ENCODE measurements around the gene OAT.
"Not testable (repeated sequence)": the region's sequence is repeated elsewhere in the genome, so short reads cannot be mapped to it uniquely, and the experiment has no call there.

The OAT gene

DNA sequence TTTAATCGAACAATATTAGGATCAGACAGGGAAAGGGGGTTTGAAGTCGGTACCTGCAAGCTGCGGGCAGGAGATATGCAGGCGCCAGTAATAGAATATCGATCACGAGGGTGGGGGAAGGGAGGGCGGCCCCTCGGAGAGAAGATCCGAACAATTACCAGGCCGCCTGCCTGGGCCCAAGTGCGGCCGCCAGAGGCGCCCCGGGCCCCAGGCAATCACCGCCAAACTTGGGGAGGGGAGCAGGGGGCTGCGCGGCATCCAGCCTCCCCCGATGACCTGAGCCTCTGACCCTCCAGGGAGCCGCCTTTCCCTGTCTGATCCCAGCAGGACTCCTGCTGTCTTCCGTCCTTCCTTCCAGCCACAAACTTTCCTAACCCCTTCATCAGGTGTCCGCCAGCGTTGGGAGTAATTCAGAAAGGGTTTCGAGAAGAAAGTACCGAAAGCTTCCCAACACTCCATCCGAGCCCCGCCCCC lies 30.0 kb upstream of the OAT start:
- DNase-seq (ENCODE audit: low spot score), result no peak
- in situ Hi-C loops (cut with MboI; ENCODE audit: low pct_unique_long_range_greater_than_20kb, low sequenced_read_pairs, unreplicated experiment), result no loop called here
- no peak for TF ChIP-seq CTCF (IDR thresholded peaks at IDR 0.05; ENCODE audit: extremely low read depth, insufficient read depth, missing control alignments)

DNA sequence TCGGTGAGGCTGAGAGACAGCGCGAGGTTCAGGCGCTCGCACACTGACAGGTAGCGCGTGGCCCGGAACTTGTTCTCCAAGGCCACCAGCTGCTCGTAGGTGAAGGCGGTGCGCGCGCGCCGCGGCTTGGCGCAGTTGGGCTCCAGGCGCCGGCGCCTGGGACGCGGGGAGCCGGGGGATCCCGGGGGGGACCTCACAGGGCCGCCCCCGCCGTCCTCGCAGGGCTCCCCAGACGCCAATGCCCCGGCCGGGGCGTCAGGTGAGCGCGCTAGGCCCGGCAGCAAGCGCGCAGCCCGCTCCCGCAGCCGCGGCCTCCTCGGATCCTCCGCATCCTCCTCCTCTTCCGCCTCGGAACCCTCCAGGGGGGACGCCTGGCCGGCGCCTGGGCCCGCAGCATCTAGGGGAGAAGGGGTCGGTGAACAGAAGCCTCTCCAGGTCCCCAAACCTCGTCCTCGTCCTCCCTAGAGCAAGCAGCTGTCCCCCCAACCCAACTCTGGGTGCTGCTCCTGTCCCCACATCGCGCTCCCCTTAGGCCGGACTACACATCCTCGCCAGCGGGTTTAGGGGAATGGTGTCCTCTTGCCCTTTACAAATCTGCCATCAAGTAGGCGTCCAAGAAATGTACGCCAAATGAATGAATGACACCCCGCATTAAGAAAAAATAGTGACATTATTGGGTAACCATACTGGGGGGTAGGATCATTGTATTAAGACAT lies 29.2 kb upstream of the OAT start:
- no peak for DNase-seq (ENCODE audit: low spot score)
- in situ Hi-C loops (cut with MboI; ENCODE audit: low pct_unique_long_range_greater_than_20kb, low sequenced_read_pairs, unreplicated experiment), result no loop called here
- no peak for TF ChIP-seq CTCF (IDR thresholded peaks at IDR 0.05; ENCODE audit: extremely low read depth, insufficient read depth, missing control alignments)

GRCh38 chr10:124446830-124447750 lies 28.4 kb upstream of the OAT start:
- no peak for TF ChIP-seq CTCF (IDR thresholded peaks at IDR 0.05; ENCODE audit: extremely low read depth, insufficient read depth, missing control alignments)
- in situ Hi-C loops (cut with MboI; ENCODE audit: low pct_unique_long_range_greater_than_20kb, low sequenced_read_pairs, unreplicated experiment), result no loop called here
- DNase-seq (ENCODE audit: low spot score), result no peak

DNA sequence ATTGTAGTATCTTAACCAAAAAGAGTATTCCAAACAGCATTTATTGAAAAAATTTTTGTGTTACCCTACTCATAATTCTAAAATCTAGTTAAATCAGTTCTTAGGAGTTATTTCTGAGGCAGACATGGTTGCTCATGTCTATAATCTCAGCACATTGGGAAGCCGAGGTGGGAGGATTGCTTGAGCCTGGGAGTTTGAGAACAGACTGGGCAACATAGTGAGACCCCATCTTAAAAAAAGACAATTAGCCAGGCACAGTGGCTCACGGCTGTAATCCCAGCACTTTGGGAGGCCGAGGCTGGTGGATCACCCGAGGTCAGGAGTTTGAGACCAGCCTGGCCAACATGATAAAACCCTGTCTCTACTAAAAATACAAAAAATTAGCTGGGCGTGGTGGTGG lies 23.0 kb upstream of the OAT start:
- in situ Hi-C loops (cut with MboI; ENCODE audit: low pct_unique_long_range_greater_than_20kb, low sequenced_read_pairs, unreplicated experiment); DNase-seq (ENCODE audit: low spot score): not testable (repeated sequence)

DNA sequence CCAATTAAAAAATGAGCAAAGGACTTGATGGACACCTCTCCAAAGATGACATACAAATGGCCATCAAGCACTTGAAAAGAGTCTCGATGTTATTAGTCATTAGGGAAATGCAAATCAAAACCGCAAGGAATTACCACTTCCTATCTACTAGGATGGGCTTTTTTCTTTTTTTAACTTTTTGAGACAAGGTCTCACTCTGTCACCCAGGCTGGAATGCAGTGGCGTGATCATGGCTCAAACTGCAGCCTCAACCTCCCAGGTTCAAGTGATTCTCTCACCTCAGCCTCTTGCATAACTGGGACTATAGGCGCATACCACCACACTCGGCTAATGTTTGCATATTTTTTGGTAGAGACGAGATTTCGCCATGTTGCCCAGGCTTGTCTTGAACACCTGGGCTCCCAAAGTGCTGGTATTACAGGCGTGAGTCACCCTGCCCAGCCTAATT lies 17.5 kb upstream of the OAT start:
- TF ChIP-seq CTCF (IDR thresholded peaks at IDR 0.05; ENCODE audit: extremely low read depth, insufficient read depth, missing control alignments), result no peak
- in situ Hi-C loops (cut with MboI; ENCODE audit: low pct_unique_long_range_greater_than_20kb, low sequenced_read_pairs, unreplicated experiment), result no loop called here
- DNase-seq (ENCODE audit: low spot score), result no peak

DNA sequence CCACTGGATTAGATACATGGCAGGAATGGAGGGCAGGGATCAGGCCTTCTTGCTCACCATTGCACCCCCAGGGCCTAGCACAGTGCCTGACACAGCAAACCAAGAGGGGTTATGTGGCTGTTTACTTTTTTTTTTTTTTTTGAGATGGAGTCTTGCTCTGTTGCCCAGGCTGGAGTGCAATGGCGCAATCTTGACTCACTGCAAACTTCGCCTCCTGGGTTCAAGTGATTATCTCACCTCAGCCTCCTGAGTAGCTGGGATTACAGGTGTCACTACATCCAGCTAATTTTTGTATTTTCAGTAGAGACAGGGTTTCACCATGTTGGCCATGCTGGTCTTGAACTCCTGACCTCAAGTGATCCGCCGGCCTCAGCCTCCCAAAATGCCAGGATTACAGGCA lies 17.0 kb upstream of the OAT start:
- in situ Hi-C loops (cut with MboI; ENCODE audit: low pct_unique_long_range_greater_than_20kb, low sequenced_read_pairs, unreplicated experiment); DNase-seq (ENCODE audit: low spot score): not testable (repeated sequence)

DNA sequence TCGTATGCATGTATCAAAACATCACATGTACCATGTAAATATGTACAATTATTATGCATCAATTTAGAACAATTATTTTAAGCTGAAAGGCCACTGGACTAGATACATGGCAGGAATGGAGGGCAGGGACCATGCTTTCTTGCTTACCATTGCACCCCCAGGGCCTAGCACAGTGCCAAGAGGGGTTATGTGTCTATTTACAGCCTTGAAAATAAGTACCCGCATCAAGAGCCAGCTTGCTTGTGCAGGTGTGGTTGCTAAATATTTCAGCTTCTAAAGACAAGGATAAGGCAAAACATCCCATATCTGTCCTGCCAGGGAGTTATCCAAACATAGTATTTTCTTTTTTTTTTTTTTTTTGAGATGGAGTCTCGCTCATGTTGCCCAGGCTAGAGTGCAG lies 14.7 kb upstream of the OAT start:
- in situ Hi-C loops (cut with MboI; ENCODE audit: low pct_unique_long_range_greater_than_20kb, low sequenced_read_pairs, unreplicated experiment), result no loop called here
- no peak for DNase-seq (ENCODE audit: low spot score)
- no peak for TF ChIP-seq CTCF (IDR thresholded peaks at IDR 0.05; ENCODE audit: extremely low read depth, insufficient read depth, missing control alignments)
